ENCODE data around the gene CCDC201. TPM values are rescaled to one million over a fixed set of nuclear protein-coding genes. Genes with fewer than 3 reads are reported as not detected.

CCDC201 gene
- total RNA-seq, 1 experiment from 2014 or later: not detected

GRCh38 chr7:45876519-45876918 lies 3.6 kb upstream of the CCDC201 start:
- H3K4me1 ChIP-seq (ENCODE audit: insufficient read depth, low read length): no peaks in the 10 kb centered on the region
- no peaks in the 10 kb centered on the region for H3K79me1 ChIP-seq (ENCODE audit: insufficient read depth, low read depth, low read length, poor library complexity, severe bottlenecking)
- H3K56ac ChIP-seq (ENCODE audit: insufficient read length, low read depth, low read length): no peak overlapping the region
- H3K23me2 ChIP-seq (ENCODE audit: insufficient read length, low read depth, low read length, poor library complexity, severe bottlenecking): no peaks in the 10 kb centered on the region
- no peak overlapping the region for H3K9ac ChIP-seq (ENCODE audit: extremely low read depth, insufficient read length, low read length)
- H2BK5ac ChIP-seq (ENCODE audit: insufficient read length, low read length): no peak overlapping the region
- H2BK12ac ChIP-seq (ENCODE audit: insufficient read length, low read depth, low read length): no peak overlapping the region
- H2AK5ac ChIP-seq (ENCODE audit: insufficient read length, low read length): no peak overlapping the region
- H3K9me3 Mint-ChIP-seq: peaks cover 28 to 35% of the 10 kb centered on the region in 2 experiments
- no peaks in the 10 kb centered on the region for H3K79me2 ChIP-seq (ENCODE audit: insufficient read depth, low read length)
- H2BK15ac ChIP-seq (ENCODE audit: low read depth, low read length): no peak overlapping the region
- H3K14ac ChIP-seq (ENCODE audit: insufficient read depth, low read length): no peak overlapping the region
- no peak for DNase-seq
- H3K27ac ChIP-seq (ENCODE audit: insufficient read length, low read depth, low read length): no peak overlapping the region
- H3K23ac ChIP-seq (ENCODE audit: insufficient read length, low read depth, low read length): no peak overlapping the region
- no peak overlapping the region for H4K91ac ChIP-seq (ENCODE audit: insufficient read length, low read depth, low read length)
- no peak overlapping the region for H3K27ac Mint-ChIP-seq
- H3K36me3 Mint-ChIP-seq (ENCODE audit: insufficient read depth in 1 of 3, low read depth in 3 of 3): peaks cover 10 to 26% (median 15%) of the 10 kb centered on the region in 3 experiments; a peak in 6 of 7 replicates
- TF ChIP-seq CTCF (conservative IDR thresholded peaks at IDR 0.05): no peak
- H3K18ac ChIP-seq (ENCODE audit: insufficient read length, low read depth, low read length): no peak overlapping the region
- H4K8ac ChIP-seq (replicated peaks; ENCODE audit: insufficient read length, low read depth, low read length): no peak overlapping the region
- H3K4me3 Mint-ChIP-seq: no peak overlapping the region
- no peaks in the 10 kb centered on the region for H3K27me3 ChIP-seq (ENCODE audit: insufficient read depth, low read length)
- no peak overlapping the region for H2AFZ ChIP-seq (ENCODE audit: low read length)
- no peak overlapping the region for H3K4me2 ChIP-seq (ENCODE audit: insufficient read depth, insufficient read length, low read length)
- H2BK20ac ChIP-seq (ENCODE audit: low read depth, low read length, poor library complexity, severe bottlenecking): no peak overlapping the region
- peaks cover 4% of the 10 kb centered on the region for H3K27me3 Mint-ChIP-seq (ENCODE audit: low read depth)
- no peak overlapping the region for H2BK120ac ChIP-seq (ENCODE audit: low read depth, low read length, poor library complexity, severe bottlenecking)
- no peak overlapping the region for H3T11ph ChIP-seq (ENCODE audit: low read length)
- WGBS (ENCODE audit: extremely low coverage, insufficient read length, low lambda C conversion rate): no CpG with 5 or more reads among the region's 2 CpGs
- no peak overlapping the region for H4K5ac ChIP-seq (ENCODE audit: insufficient read length, low read depth, low read length)
- no peak overlapping the region for H3K4ac ChIP-seq (ENCODE audit: low read depth, low read length)
- no peaks in the 10 kb centered on the region for H3K4me1 Mint-ChIP-seq
- peaks cover 15% of the 10 kb centered on the region for H3K9me3 ChIP-seq (ENCODE audit: control insufficient read depth, low read depth, low read length)
- no peaks in the 10 kb centered on the region for H4K20me1 ChIP-seq (ENCODE audit: control insufficient read depth, insufficient read depth, insufficient read length)

Measured in H9 (cell line).